ENCODE results near the gene NFAT5.

- TF ChIP-seq POLR2A (IDR thresholded peaks at IDR 0.05), result no peak
- no peak for TF ChIP-seq CTCF (IDR thresholded peaks at IDR 0.05)
- no peak for TF ChIP-seq EP300 (IDR thresholded peaks at IDR 0.05)
These were observed 132.6 kb downstream of the NFAT5 start for GRCh38 chr16:69698404-69698803.
